HG03521 (cell line): Measurements from ENCODE around the gene OXNAD1.

Experiments
- ATAC-seq: cut with Tn5 transposase; IDR thresholded peaks from one replicate; pipeline ENCODE4 v1.9.1; 2021; ENCODE audit warnings: mild to moderate bottlenecking, moderate library complexity; ENCODE audit not compliant: unreplicated experiment

Gene OXNAD1

GRCh38 chr3:16350597-16351318 lies 85.7 kb downstream of the OXNAD1 start:
- ATAC-seq, result no peak

GRCh38 chr3:16352428-16352827 lies 87.4 kb downstream of the OXNAD1 start:
- ATAC-seq, result no peak

GRCh38 chr3:16354291-16354690 lies 89.3 kb downstream of the OXNAD1 start:
- ATAC-seq, result no peak
